Endothelial cell of umbilical vein (primary cell): ENCODE results near the gene DLL1. TPM values are rescaled to one million over a fixed set of nuclear protein-coding genes. Genes with fewer than 3 reads are reported as not detected.

Source experiments
- BruUV-seq: library from RNA; stranded (reverse); fragments of 400-500 nt; replicated peaks from 2 replicates; lab custom pipeline; 2021; lab: Mats Ljungman, UMichigan
- CTCF ChIA-PET: fragments of 300-600, 350-600 bp; sonication (Branson Sonifier 250); formaldehyde crosslinking; loops from one replicate; lab custom pipeline; 2021; ENCODE audit warnings: antibody characterized with exemption, inconsistent platforms; lab: Charles Lee
- POLR2A ChIA-PET: fragments of 300-600, 350-600 bp; sonication (Branson Sonifier 250); formaldehyde crosslinking; loops from one replicate; lab custom pipeline; 2021; ENCODE audit warnings: antibody characterized with exemption, inconsistent platforms; lab: Charles Lee
- DNase-seq: peaks from one replicate; pipeline ENCODE4 v3.0.0-alpha.2; 2011; ENCODE audit warnings: low read depth, low spot score
- FAIRE-seq: peaks from 2 replicates; lab custom pipeline; 2011; peaks lifted over from hg19 to GRCh38; lab: Jason Lieb, UNC
- H2AFZ ChIP-seq: 2 replicates; pipeline ENCODE4 v1.6.0; 2012; ENCODE audit warnings: low read depth, low read length, control low read depth, inconsistent platforms
- H3K27ac ChIP-seq: 2 replicates; pipeline ENCODE4 v1.5.1; 2011; ENCODE audit warnings: low read depth, mild to moderate bottlenecking, control low read depth, low read length, moderate library complexity; ENCODE audit not compliant: insufficient read depth
- H3K27me3 ChIP-seq, 2 experiments: 2 replicates each; pipeline versions ENCODE4 v1.6.0 to v1.6.1; 2011; ENCODE audit warnings: low read length in 2 of 2, mixed read lengths in 1 of 2; ENCODE audit not compliant: control insufficient read depth in 2 of 2, insufficient read depth in 2 of 2
- H3K36me3 ChIP-seq, 2 experiments: 2 replicates in 1 of 2; 3 replicates in 1 of 2; pipeline ENCODE4 v1.5.1; 2011; ENCODE audit warnings: low read length in 2 of 2, mild to moderate bottlenecking in 1 of 2, moderate library complexity in 1 of 2; ENCODE audit not compliant: control insufficient read depth in 2 of 2, insufficient read depth in 2 of 2; ENCODE audit errors: extremely low read depth in 1 of 2
- H3K4me1 ChIP-seq: 3 replicates; pipeline ENCODE4 v1.5.1; 2011; ENCODE audit warnings: mild to moderate bottlenecking, low read length; ENCODE audit not compliant: control insufficient read depth, insufficient read depth; ENCODE audit errors: extremely low read depth
- H3K4me2 ChIP-seq: 2 replicates; pipeline ENCODE4 v1.6.1; 2011; ENCODE audit warnings: low read length, control low read depth, mixed read lengths; ENCODE audit not compliant: insufficient read depth
- H3K4me3 ChIP-seq, 3 experiments: fragments of 200-600 bp in 1 of 3; sonication (generic), shearing (Covaris generic) in 1 of 3; replicated peaks in 1 of 3; 2 replicates each; pipeline ENCODE4 v1.5.1; 2011 to 2016; ENCODE audit warnings: control low read depth in 3 of 3, low read length in 3 of 3, mild to moderate bottlenecking in 2 of 3, inconsistent platforms in 1 of 3, low read depth in 1 of 3, moderate library complexity in 1 of 3; ENCODE audit not compliant: insufficient read depth in 1 of 3
- H3K79me2 ChIP-seq: 2 replicates; pipeline ENCODE4 v1.6.0; 2012; ENCODE audit warnings: low read length, inconsistent platforms; ENCODE audit not compliant: control insufficient read depth, insufficient read depth
- H3K9ac ChIP-seq: replicated peaks from 2 replicates; pipeline ENCODE3; 2011; ENCODE audit warnings: low read length, control low read depth; ENCODE audit not compliant: insufficient read depth; ENCODE audit errors: extremely low read depth
- H3K9me1 ChIP-seq: replicated peaks from 3 replicates; pipeline ENCODE4 v1.6.0; 2011; ENCODE audit warnings: mild to moderate bottlenecking, low read length; ENCODE audit not compliant: control insufficient read depth, insufficient read depth; ENCODE audit errors: extremely low read depth
- H3K9me3 ChIP-seq: replicated peaks from 2 replicates; pipeline ENCODE4 v1.5.1; 2012; ENCODE audit warnings: low read length, inconsistent platforms; ENCODE audit not compliant: control insufficient read depth, insufficient read depth
- H4K20me1 ChIP-seq: replicated peaks from 2 replicates; pipeline ENCODE3; 2011; ENCODE audit warnings: mild to moderate bottlenecking, low read length; ENCODE audit not compliant: control insufficient read depth, insufficient read depth; ENCODE audit errors: extremely low read depth
- EZH2 ChIP-seq: IDR thresholded peaks from 2 replicates; pipeline ENCODE4 v1.6.1; 2012; ENCODE audit warnings: borderline replicate concordance, low read depth, mild to moderate bottlenecking, moderate library complexity, low read length, inconsistent platforms; ENCODE audit not compliant: severe bottlenecking
- FOS ChIP-seq: IDR thresholded peaks from 2 replicates; pipeline ENCODE4 v1.6.1; 2011; ENCODE audit warnings: mild to moderate bottlenecking, low read length, moderate library complexity, borderline replicate concordance; ENCODE audit not compliant: insufficient read depth
- GATA2 ChIP-seq: IDR thresholded peaks from 2 replicates; pipeline ENCODE4 v1.7.0; 2011; ENCODE audit warnings: low read depth, mild to moderate bottlenecking, moderate library complexity, mixed read lengths, low read length; ENCODE audit not compliant: insufficient read length, insufficient read depth
- JUN ChIP-seq: IDR thresholded peaks from 2 replicates; pipeline ENCODE4 v1.6.1; 2011; ENCODE audit warnings: borderline replicate concordance, low read depth; ENCODE audit not compliant: insufficient read length, insufficient read depth
- MAX ChIP-seq: IDR thresholded peaks from 2 replicates; pipeline ENCODE4 v1.6.1; 2011; ENCODE audit not compliant: insufficient read depth, insufficient read length
- POLR2A ChIP-seq: IDR thresholded peaks from 2 replicates; pipeline ENCODE4 v1.6.1; 2012; ENCODE audit warnings: low read depth, mild to moderate bottlenecking, control low read depth, low read length
- POLR2AphosphoS5 ChIP-seq: IDR thresholded peaks from 2 replicates; pipeline ENCODE4 v1.6.1; 2012; ENCODE audit warnings: low read depth, mild to moderate bottlenecking, control low read depth, low read length, moderate library complexity; ENCODE audit not compliant: insufficient read depth
- dilution Hi-C: fragments of 300-500 bp; cut with MboI; formaldehyde crosslinking; loops from one replicate; pipeline ENCODE4 v1.15.0; 2019; ENCODE audit warnings: low sequenced_read_pairs; ENCODE audit not compliant: extremely low pct_ligation_motif_present
- intact Hi-C: fragments of 100-400 bp; cut with micrococcal nuclease; formaldehyde crosslinking; loops from one replicate; pipeline ENCODE4 v1.10.0; 2022
- polyA plus RNA-seq, 4 experiments: library from polyadenylated mRNA; depleted of rRNA in 3 of 4; stranded (reverse) in 3 of 4; unstranded in 1 of 4; fragments of >200 nt; gene quantifications; 2 replicates each; pipeline versions ENCODE4 v1.2.1 to v1.2.3, GENCODE V29; 2011 to 2012; ENCODE audit warnings: missing spikeins in 1 of 4
- total RNA-seq: library from RNA; stranded (reverse); gene quantifications from 2 replicates; pipeline ENCODE4 v1.2.3, GENCODE V29; 2021
- TF ChIP-seq, protein P1 (sequence below), 2 donors: IDR thresholded peaks; 1 replicate in 1 of 2; 2 replicates in 1 of 2; pipeline ENCODE4 v1.5.1; 2011; ENCODE audit warnings: low read length in 2 of 2, mild to moderate bottlenecking in 2 of 2, moderate library complexity in 2 of 2, control low read depth in 1 of 2, inconsistent platforms in 1 of 2, low read depth in 1 of 2; ENCODE audit not compliant: insufficient read depth in 1 of 2; ENCODE audit errors: extremely low read depth in 1 of 2

The DLL1 gene
- total and polyA plus RNA-seq, 2 donors (not counting 3 experiments of a cell fraction or from before 2014, with no cell fraction given): 1.4 to 2.3 TPM

GRCh38 chr6:170247178-170247701 is 43.6 kb downstream of the DLL1 start:
- H3K9ac ChIP-seq: no peak overlapping the region
- no peaks in the 10 kb centered on the region for H3K4me1 ChIP-seq
- dilution Hi-C loops: no loop called here
- H3K36me3 ChIP-seq: no peaks in the 10 kb centered on the region
- no peaks in the 10 kb centered on the region for H3K9me3 ChIP-seq
- ChIA-PET CTCF (no interaction called here), POLR2A (no interaction called here)
- H4K20me1 ChIP-seq: no peaks in the 10 kb centered on the region
- FAIRE-seq (no peak), DNase-seq (no peak)
- no peak for TF ChIP-seq GATA2
- TF ChIP-seq JUN: no peak
- TF ChIP-seq MAX: no peak
- TF ChIP-seq POLR2AphosphoS5: no peak
- no peak for TF ChIP-seq FOS
- TF ChIP-seq POLR2A: no peak
- TF ChIP-seq EZH2: no peak
- TF ChIP-seq, protein P1, sequence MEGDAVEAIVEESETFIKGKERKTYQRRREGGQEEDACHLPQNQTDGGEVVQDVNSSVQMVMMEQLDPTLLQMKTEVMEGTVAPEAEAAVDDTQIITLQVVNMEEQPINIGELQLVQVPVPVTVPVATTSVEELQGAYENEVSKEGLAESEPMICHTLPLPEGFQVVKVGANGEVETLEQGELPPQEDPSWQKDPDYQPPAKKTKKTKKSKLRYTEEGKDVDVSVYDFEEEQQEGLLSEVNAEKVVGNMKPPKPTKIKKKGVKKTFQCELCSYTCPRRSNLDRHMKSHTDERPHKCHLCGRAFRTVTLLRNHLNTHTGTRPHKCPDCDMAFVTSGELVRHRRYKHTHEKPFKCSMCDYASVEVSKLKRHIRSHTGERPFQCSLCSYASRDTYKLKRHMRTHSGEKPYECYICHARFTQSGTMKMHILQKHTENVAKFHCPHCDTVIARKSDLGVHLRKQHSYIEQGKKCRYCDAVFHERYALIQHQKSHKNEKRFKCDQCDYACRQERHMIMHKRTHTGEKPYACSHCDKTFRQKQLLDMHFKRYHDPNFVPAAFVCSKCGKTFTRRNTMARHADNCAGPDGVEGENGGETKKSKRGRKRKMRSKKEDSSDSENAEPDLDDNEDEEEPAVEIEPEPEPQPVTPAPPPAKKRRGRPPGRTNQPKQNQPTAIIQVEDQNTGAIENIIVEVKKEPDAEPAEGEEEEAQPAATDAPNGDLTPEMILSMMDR (IDR thresholded peaks at IDR 0.05; ENCODE audit: extremely low read depth in 1 of 2, insufficient read depth in 1 of 2, low read depth in 1 of 2, low read length in 2 of 2): no peak
- no peak overlapping the region for H3K4me3 ChIP-seq
- H3K9me1 ChIP-seq: no peaks in the 10 kb centered on the region
- H3K27ac ChIP-seq: no peak overlapping the region
- no peaks in the 10 kb centered on the region for H3K27me3 ChIP-seq
- BruUV-seq: no TSS peak
- no peak overlapping the region for H2AFZ ChIP-seq
- intact Hi-C loops: no loop called here
- no peaks in the 10 kb centered on the region for H3K79me2 ChIP-seq
- H3K4me2 ChIP-seq: no peak overlapping the region
